ENCODE data around the gene JPH4.

- TF ChIP-seq YY1 (IDR thresholded peaks at IDR 0.05; ENCODE audit: low read depth) (no peak), CTCF (IDR thresholded peaks at IDR 0.05) (no peak), JUND (IDR thresholded peaks at IDR 0.05) (no peak), SMC3 (IDR thresholded peaks at IDR 0.05; ENCODE audit: low read depth, low read length) (no peak), TEAD4 (IDR thresholded peaks at IDR 0.05; ENCODE audit: borderline replicate concordance, insufficient read depth) (no peak), EP300 (IDR thresholded peaks at IDR 0.05; ENCODE audit: borderline replicate concordance in 1 of 2, low read depth in 1 of 2, low read length in 1 of 2) (no peak), RAD21 (IDR thresholded peaks at IDR 0.05; ENCODE audit: low read length) (no peak), RCOR1 (IDR thresholded peaks at IDR 0.05; ENCODE audit: low read length) (no peak), CHD2 (IDR thresholded peaks at IDR 0.05; ENCODE audit: low read length, partially characterized antibody) (no peak), TAF1 (IDR thresholded peaks at IDR 0.05; ENCODE audit: borderline replicate concordance, low read depth, low read length) (no peak), RFX5 (IDR thresholded peaks at IDR 0.05; ENCODE audit: low read length) (no peak)
These were observed 42.8 kb upstream of the JPH4 start for GRCh38 chr14:23621204-23621931.
